HepG2 (cell line): ENCODE results near the gene RASSF6. TPM values are rescaled to one million over a fixed set of nuclear protein-coding genes. Genes with fewer than 3 reads are reported as not detected.

Source experiments
- ATAC-seq: fragments of 200-7000 bp; cut with Tn5 transposase; 3 replicates; pipeline ENCODE4 v1.9.1; 2020; ENCODE audit warnings: mild to moderate bottlenecking, moderate library complexity
- BruUV-seq: library from RNA; stranded (reverse); fragments of 400-500 nt; replicated peaks from 2 replicates; lab custom pipeline; 2021; lab: Mats Ljungman, UMichigan
- CTCF ChIA-PET: fragments of 300-600 bp; formaldehyde crosslinking; extraction: SDS; loops from one replicate; lab custom pipeline; 2021; ENCODE audit warnings: low total read pairs, inconsistent platforms, low intra/inter-chr PET ratio; lab: Yijun Ruan, JAX
- POLR2A ChIA-PET: fragments of 350-600 bp; sonication (Branson Sonifier 250); formaldehyde crosslinking; loops from one replicate; lab custom pipeline; 2020; ENCODE audit warnings: antibody characterized with exemption, inconsistent platforms; lab: Yijun Ruan, JAX
- DNase-seq: peaks from one replicate; pipeline ENCODE4 v3.0.0-alpha.2; 2015; ENCODE audit warnings: low spot score
- FAIRE-seq: peaks from 3 replicates; lab custom pipeline; 2011; peaks lifted over from hg19 to GRCh38; lab: Jason Lieb, UNC
- H2AFZ ChIP-seq: one replicate; pipeline ENCODE4 v1.6.1; 2011; ENCODE audit warnings: low read length, inconsistent platforms
- H3K27ac ChIP-seq: fragments of 300-600 bp; 3 replicates; pipeline ENCODE4 v1.8.0; 2011; ENCODE audit warnings: mixed run types, mild to moderate bottlenecking, mixed read lengths, low read length, inconsistent platforms; ENCODE audit not compliant: insufficient read depth; ENCODE audit errors: extremely low read length
- H3K27me3 ChIP-seq, 2 experiments: fragments of 200-600 bp in 1 of 2; 2 replicates in 1 of 2; 3 replicates in 1 of 2; pipeline versions ENCODE4 v1.6.0 to v1.8.0; 2011; ENCODE audit warnings: low read length in 2 of 2, mild to moderate bottlenecking in 2 of 2, moderate library complexity in 2 of 2, inconsistent platforms in 1 of 2; ENCODE audit not compliant: insufficient read depth in 2 of 2, control insufficient read depth in 1 of 2
- H3K36me3 ChIP-seq, 2 experiments: fragments of 200-600 bp in 1 of 2; replicated peaks in 1 of 2; 2 replicates in 1 of 2; 3 replicates in 1 of 2; pipeline versions ENCODE4 v1.5.1 to v1.8.0; 2011; ENCODE audit warnings: low read length in 2 of 2, inconsistent platforms in 1 of 2; ENCODE audit not compliant: insufficient read depth in 2 of 2, control insufficient read depth in 1 of 2
- H3K4me1 ChIP-seq: 2 replicates; pipeline ENCODE4 v1.5.1; 2012; ENCODE audit warnings: low read length, inconsistent platforms; ENCODE audit not compliant: insufficient read depth
- H3K4me2 ChIP-seq: 2 replicates; pipeline ENCODE4 v1.6.0; 2011; ENCODE audit warnings: low read depth, low read length, inconsistent platforms
- H3K4me3 ChIP-seq, 3 experiments: fragments of 200-600 bp in 1 of 3; sonication (generic), shearing (Covaris generic) in 1 of 3; replicated peaks in 1 of 3; 2 replicates each; pipeline ENCODE4 v1.5.1; 2011 to 2016; ENCODE audit warnings: low read length in 3 of 3, inconsistent platforms in 2 of 3, low read depth in 2 of 3, mild to moderate bottlenecking in 2 of 3, control low read depth in 1 of 3, mixed read lengths in 1 of 3; ENCODE audit not compliant: insufficient read depth in 1 of 3
- H3K79me2 ChIP-seq: one replicate; pipeline ENCODE4 v1.6.1; 2011; ENCODE audit warnings: low read length, inconsistent platforms; ENCODE audit not compliant: insufficient read depth
- H3K9ac ChIP-seq: 2 replicates; pipeline ENCODE4 v1.6.0; 2011; ENCODE audit warnings: mild to moderate bottlenecking, low read depth, low read length, inconsistent platforms; ENCODE audit not compliant: insufficient read depth
- H3K9me3 ChIP-seq: 2 replicates; pipeline ENCODE4 v1.5.1; 2012; ENCODE audit warnings: mild to moderate bottlenecking, low read length
- H4K20me1 ChIP-seq: 2 replicates; pipeline ENCODE4 v1.6.0; 2011; ENCODE audit warnings: inconsistent platforms, mild to moderate bottlenecking, low read length, moderate library complexity; ENCODE audit not compliant: insufficient read depth
- FOXM1 ChIP-seq: sonication (generic); formaldehyde crosslinking; IDR thresholded peaks from 2 replicates; pipeline ENCODE4 v1.5.0; 2020; ENCODE audit warnings: missing genetic modification reagents
- MEIS2 ChIP-seq: sonication (generic); formaldehyde crosslinking; IDR thresholded peaks from 2 replicates; pipeline ENCODE4 v1.9.0; 2021; ENCODE audit warnings: mild to moderate bottlenecking, missing genetic modification reagents
- MXD3 ChIP-seq: IDR thresholded peaks from 2 replicates; pipeline ENCODE4 v1.6.1; 2016; ENCODE audit warnings: mild to moderate bottlenecking, missing biosample characterization, missing genetic modification reagents
- NFRKB ChIP-seq: fragments of 450-650 bp; IDR thresholded peaks from 2 replicates; pipeline ENCODE4 v1.6.1; 2017
- SNAI1 ChIP-seq: sonication (generic); formaldehyde crosslinking; IDR thresholded peaks from 2 replicates; pipeline ENCODE4 v1.5.0; 2020; ENCODE audit warnings: mild to moderate bottlenecking, missing genetic modification reagents, borderline replicate concordance
- ZBTB10 ChIP-seq: sonication (generic); formaldehyde crosslinking; IDR thresholded peaks from 2 replicates; pipeline ENCODE4 v1.4.0; 2020; ENCODE audit warnings: missing genetic modification reagents, borderline replicate concordance
- ZFP62 ChIP-seq: sonication (generic); formaldehyde crosslinking; IDR thresholded peaks from 2 replicates; pipeline ENCODE4 v1.4.0; 2020; ENCODE audit warnings: missing genetic modification reagents
- ZGPAT ChIP-seq: IDR thresholded peaks from 2 replicates; pipeline ENCODE4 v1.6.1; 2016; ENCODE audit warnings: mild to moderate bottlenecking
- ZNF124 ChIP-seq: sonication (generic); formaldehyde crosslinking; IDR thresholded peaks from 2 replicates; pipeline ENCODE4 v1.4.0; 2020; ENCODE audit warnings: missing genetic modification reagents
- ZNF503 ChIP-seq: sonication (generic); formaldehyde crosslinking; IDR thresholded peaks from 2 replicates; pipeline ENCODE4 v1.4.0; 2020; ENCODE audit warnings: missing genetic modification reagents
- ZNF576 ChIP-seq: sonication (generic); formaldehyde crosslinking; IDR thresholded peaks from 2 replicates; pipeline ENCODE4 v1.4.0; 2020; ENCODE audit warnings: mild to moderate bottlenecking, missing genetic modification reagents
- ZNF652 ChIP-seq: IDR thresholded peaks from 2 replicates; pipeline ENCODE4 v1.6.1; 2016; ENCODE audit warnings: low read depth, borderline replicate concordance
- ZNF737 ChIP-seq: sonication (generic); formaldehyde crosslinking; IDR thresholded peaks from 2 replicates; pipeline ENCODE4 v1.5.0; 2020; ENCODE audit warnings: missing genetic modification reagents, mild to moderate bottlenecking, borderline replicate concordance
- ZSCAN9 ChIP-seq: IDR thresholded peaks from 2 replicates; pipeline ENCODE4 v1.6.1; 2016; ENCODE audit warnings: borderline replicate concordance
- WGBS: methylation state at CpG from one replicate; pipeline ENCODE4 v1.1.6; 2017; ENCODE audit warnings: low lambda C conversion rate; 5-methylcytosine and 5-hydroxymethylcytosine counted together
- in situ Hi-C: cut with HindIII; loops from 2 replicates; pipeline ENCODE4 v1.10.0; 2017; ENCODE audit warnings: low pct_unique_long_range_greater_than_20kb; ENCODE audit not compliant: extremely low pct_ligation_motif_present
- intact Hi-C: fragments of 100-400 bp; cut with micrococcal nuclease; formaldehyde crosslinking; loops from one replicate; pipeline ENCODE4 v1.10.0; 2022; ENCODE audit not compliant: unreplicated experiment
- polyA plus RNA-seq, 8 experiments: library from polyadenylated mRNA; depleted of rRNA in 3 of 8; stranded (reverse) in 7 of 8; unstranded in 1 of 8; fragments of >200 nt; fragmentation: Illumina TruSeq in 4 of 8; extraction: Trizol in 4 of 8; gene quantifications; 2 replicates each; pipeline versions ENCODE4 v1.2.1 to v1.2.3, GENCODE V29; 2011 to 2016; ENCODE audit warnings: low read depth in 4 of 8, missing spikeins in 1 of 8, mixed read lengths in 1 of 8; ENCODE audit not compliant: insufficient read depth in 1 of 8
- total RNA-seq, 5 experiments: library from RNA; depleted of rRNA; stranded (reverse); fragments of >200 nt; fragmentation: Illumina TruSeq; extraction: Trizol; gene quantifications; 2 replicates each; pipeline ENCODE4 v1.2.3, GENCODE V29; 2016; ENCODE audit warnings: low read depth in 1 of 5

The RASSF6 gene
- total and polyA plus RNA-seq, 2 of the 13 experiments (the other 11 are each of a cell fraction or from before 2014, with no cell fraction given) = 0.03 to 0.11 TPM

GRCh38 chr4:73613130-73613529, 7.1 kb downstream of the RASSF6 start:
- TF ChIP-seq ZFP62 (no peak), FOXM1 (no peak), ZSCAN9 (CRISPR knock-in tag) (no peak), ZNF503 (CRISPR knock-in tag) (no peak), ZNF124 (CRISPR knock-in tag) (no peak), NFRKB (no peak)
- TF ChIP-seq, all 625 proteins: peak for 0
- in situ Hi-C loops (no loop called here), intact Hi-C loops (no loop called here)
- ChIA-PET POLR2A (no interaction called here), CTCF (no interaction called here)
- Histone ChIP-seq H4K20me1 (no peaks in the 10 kb centered on the region), H3K9me3 (no peaks in the 10 kb centered on the region), H3K4me3 (no peak overlapping the region), H2AFZ (no peak overlapping the region), H3K27me3 (no peaks in the 10 kb centered on the region), H3K36me3 (no peaks in the 10 kb centered on the region), H3K79me2 (no peaks in the 10 kb centered on the region), H3K4me2 (no peak overlapping the region), H3K27ac (no peak overlapping the region), H3K4me1 (peaks cover 39% of the 10 kb centered on the region), H3K9ac (no peak overlapping the region)
- FAIRE-seq (no peak), DNase-seq (no peak), ATAC-seq (no peak)
- WGBS = 71% methylated on average over 2 of the region's 2 CpGs
- no TSS peak for BruUV-seq

GRCh38 chr4:73612032-73612431, 8.2 kb downstream of the RASSF6 start:
- DNase-seq (no peak), FAIRE-seq (no peak), ATAC-seq (no peak)
- CTCF ChIA-PET = no interaction called here
- Histone ChIP-seq H3K27me3 (no peaks in the 10 kb centered on the region), H3K4me1 (peaks cover 50% of the 10 kb centered on the region), H3K79me2 (no peaks in the 10 kb centered on the region), H3K36me3 (no peaks in the 10 kb centered on the region), H3K9me3 (no peaks in the 10 kb centered on the region), H3K4me2 (no peak overlapping the region), H3K4me3 (no peak overlapping the region), H3K27ac (no peak overlapping the region), H3K9ac (no peak overlapping the region), H4K20me1 (no peaks in the 10 kb centered on the region), H2AFZ (no peak overlapping the region)
- in situ Hi-C loops = no loop called here
- POLR2A ChIA-PET = no interaction called here
- intact Hi-C loops = no loop called here
- BruUV-seq = no TSS peak
- TF ChIP-seq MXD3 (CRISPR knock-in tag) (no peak), ZNF652 (CRISPR knock-in tag) (no peak), ZNF576 (CRISPR knock-in tag) (no peak), ZNF737 (CRISPR knock-in tag) (no peak), SNAI1 (CRISPR knock-in tag) (no peak), MEIS2 (no peak), ZBTB10 (CRISPR knock-in tag) (no peak), ZGPAT (no peak)
